H1 (cell line): Measurements from ENCODE around the gene TFR2.

Experiments used
- BACH1 ChIP-seq: IDR thresholded peaks from 2 replicates; pipeline ENCODE4 v1.6.1; 2012; ENCODE audit warnings: low read length, improper control_type of control experiment
- CTCF ChIP-seq, 3 experiments: IDR thresholded peaks; 1 replicate in 2 of 3; 2 replicates in 1 of 3; pipeline versions ENCODE4 v1.5.1 to v1.6.1; 2011; ENCODE audit warnings: low read length in 3 of 3, mild to moderate bottlenecking in 3 of 3, inconsistent platforms in 2 of 3, low read depth in 1 of 3, moderate library complexity in 1 of 3; ENCODE audit not compliant: insufficient read depth in 1 of 3; ENCODE audit errors: control extremely low read depth in 1 of 3
- KDM5A ChIP-seq: fragments of 200-600 bp; IDR thresholded peaks from 2 replicates; pipeline ENCODE4 v1.7.1; 2012; ENCODE audit warnings: mild to moderate bottlenecking, low read length, inconsistent platforms, mixed read lengths
- RAD21 ChIP-seq, 2 experiments: IDR thresholded peaks in 1 of 2; conservative IDR thresholded peaks in 1 of 2; 2 replicates each; pipeline ENCODE4 v1.6.1; 2011; ENCODE audit warnings: low read depth in 2 of 2, low read length in 2 of 2, improper control_type of control experiment in 1 of 2, inconsistent platforms in 1 of 2, mild to moderate bottlenecking in 1 of 2, moderate library complexity in 1 of 2
- ZNF274 ChIP-seq: IDR thresholded peaks from 2 replicates; pipeline ENCODE4 v1.7.0; 2012; ENCODE audit warnings: low read length, borderline replicate concordance; ENCODE audit errors: extremely low read depth

DNA sequence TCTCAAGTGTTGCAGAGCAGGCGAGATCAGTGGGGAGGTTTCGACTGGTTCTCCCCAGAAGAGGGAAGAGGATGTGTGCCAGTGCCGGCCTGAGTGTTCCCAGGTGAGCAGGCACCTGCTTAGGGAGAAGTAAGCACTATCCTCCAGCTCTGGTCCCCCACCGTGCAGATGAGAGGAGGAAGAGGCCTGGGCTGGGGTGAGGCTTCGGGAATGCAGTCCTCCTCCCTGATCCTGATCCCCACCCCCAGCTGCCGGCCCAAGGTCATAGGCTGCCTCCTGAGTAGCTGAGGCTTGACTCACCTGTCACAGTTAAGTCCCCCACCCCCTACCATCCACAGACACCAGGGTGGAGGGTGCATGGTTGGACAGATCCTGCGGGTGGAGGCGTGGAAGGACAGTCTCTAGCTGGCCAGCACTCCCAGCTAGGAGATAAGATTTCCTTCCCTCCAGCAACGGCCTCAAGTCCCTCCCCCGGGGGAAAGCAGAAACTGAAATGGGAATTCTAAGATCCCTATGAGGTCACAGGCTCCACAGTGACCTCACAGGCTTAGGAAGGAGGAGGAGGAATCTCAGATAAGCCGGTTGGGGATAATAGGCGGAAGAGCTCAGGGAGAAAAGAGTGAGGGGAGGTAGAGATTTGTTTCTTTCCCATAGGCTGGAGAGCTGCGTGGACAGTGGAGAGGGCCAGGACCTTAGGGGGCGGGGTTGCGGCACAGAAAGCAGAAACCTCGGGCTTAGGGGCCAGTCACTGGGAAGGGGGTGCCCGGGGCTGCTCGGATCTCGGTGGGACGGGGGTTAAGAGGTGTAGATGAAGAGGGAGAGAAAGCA is 56.5 kb downstream of the TFR2 start:
- TF ChIP-seq BACH1 = no peak
- no peak for TF ChIP-seq CTCF (IDR thresholded peaks at IDR 0.05; ENCODE audit: control extremely low read depth in 1 of 3, insufficient read depth in 1 of 3, low read depth in 1 of 3, low read length in 3 of 3)
- TF ChIP-seq ZNF274 = no peak
- no peak for TF ChIP-seq RAD21 (IDR thresholded peaks at IDR 0.05 in 1 of 2, conservative IDR thresholded peaks at IDR 0.05 in 1 of 2; ENCODE audit: low read depth in 2 of 2, low read length in 2 of 2)
- no peak for TF ChIP-seq KDM5A
